ENCODE data around the gene LRRC59.
"Not testable (repeated sequence)": the region's sequence is repeated elsewhere in the genome, so short reads cannot be mapped to it uniquely, and the experiment has no call there.

LRRC59 gene

GRCh38 chr17:50345432-50346312 is 51.7 kb downstream of the LRRC59 start, which contains the start of gene XYLT2:
TSS of gene XYLT2 (plus strand) at chr17:50346126. CDS start at chr17:50346141, 15 bp downstream.
- peak; percentile 90 for DNase-seq

DNA sequence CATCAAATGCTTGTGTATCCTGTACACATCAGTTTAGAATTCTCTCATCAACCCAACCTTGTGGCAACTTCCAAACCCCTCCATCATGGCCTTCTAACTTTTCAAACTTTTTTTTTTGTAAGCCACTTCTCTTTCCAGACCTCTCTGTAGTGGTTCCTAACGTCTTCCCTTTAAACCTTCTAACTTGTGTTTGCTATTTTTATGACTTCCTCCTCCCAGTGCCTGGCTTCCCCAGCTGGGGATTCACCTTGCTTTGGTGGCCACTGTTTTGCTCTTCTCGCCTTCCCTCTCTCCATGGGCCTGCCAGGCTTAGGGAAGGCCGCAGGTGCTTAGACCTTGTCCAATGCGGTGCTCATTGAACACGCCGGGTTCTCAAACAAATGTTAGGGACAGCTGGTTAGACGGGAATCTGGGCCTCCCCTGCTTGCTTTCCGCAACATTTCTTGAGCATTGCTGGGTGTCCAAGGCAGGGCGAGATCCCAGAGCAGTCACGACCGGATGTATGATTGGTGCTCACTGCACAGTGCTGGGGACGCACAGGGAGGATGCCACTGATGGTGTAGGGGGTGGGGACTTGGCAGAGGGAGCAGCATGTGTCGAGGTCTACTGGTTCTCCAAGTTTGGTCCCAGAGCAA is 52.5 kb downstream of the LRRC59 start:
- no peak for DNase-seq

DNA sequence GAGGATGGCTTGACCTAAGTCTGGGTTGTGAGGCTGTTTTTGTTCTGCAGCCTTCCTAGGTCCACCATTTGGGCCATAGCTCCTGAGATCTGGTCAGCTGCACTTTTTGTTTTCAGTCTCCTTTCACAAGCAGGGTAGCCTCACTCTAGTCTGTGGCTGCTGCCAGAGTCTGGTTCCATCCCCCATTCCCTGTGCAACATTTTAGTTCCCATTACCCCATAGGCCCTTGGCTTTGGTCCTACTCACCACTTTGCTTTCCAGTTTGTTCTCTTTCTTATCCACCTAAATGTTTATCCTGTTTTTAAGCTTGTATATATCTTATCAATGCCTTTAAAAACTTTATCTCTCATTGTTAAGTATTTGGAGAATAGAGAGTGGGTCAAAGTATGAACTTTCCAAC is 57.9 kb downstream of the LRRC59 start:
- DNase-seq, result no peak

DNA sequence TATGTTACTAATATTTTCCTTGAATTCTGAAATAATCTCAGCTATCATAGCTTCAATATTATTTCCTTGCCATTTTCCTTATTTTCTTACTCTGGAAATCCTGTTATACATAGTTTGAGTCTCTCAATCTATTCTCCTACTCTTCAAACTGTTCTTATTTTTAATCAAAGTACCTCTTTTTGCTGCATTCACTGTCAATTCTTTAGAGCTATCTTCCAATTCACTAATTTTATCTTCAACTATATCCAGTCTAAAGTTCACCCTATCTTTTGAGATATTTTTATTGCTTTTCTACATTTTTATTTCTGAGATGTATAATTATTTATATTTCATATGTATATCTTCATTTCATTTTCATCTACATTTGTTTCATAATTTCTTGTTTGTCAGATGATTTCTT is 58.7 kb downstream of the LRRC59 start:
- DNase-seq, result no peak

DNA sequence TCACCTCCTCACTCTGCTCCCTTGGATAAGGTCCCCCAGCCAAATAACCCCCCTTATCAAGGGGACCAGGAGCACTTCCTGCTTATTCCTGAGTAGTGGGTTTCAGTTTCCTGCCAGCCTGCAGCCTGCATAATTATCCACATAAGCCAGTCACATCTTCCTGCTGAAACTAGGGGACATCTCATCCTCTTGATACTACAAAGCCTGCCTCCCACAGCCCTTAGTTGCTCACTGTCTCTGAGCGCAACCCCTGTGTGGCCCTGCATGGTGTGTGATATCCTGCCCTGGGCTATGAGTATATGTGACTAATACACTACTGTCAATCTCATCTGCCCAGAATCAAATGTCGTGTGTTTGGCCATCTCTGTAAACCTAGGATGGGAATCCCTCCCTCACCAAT is 59.4 kb downstream of the LRRC59 start:
- DNase-seq, result no peak

DNA sequence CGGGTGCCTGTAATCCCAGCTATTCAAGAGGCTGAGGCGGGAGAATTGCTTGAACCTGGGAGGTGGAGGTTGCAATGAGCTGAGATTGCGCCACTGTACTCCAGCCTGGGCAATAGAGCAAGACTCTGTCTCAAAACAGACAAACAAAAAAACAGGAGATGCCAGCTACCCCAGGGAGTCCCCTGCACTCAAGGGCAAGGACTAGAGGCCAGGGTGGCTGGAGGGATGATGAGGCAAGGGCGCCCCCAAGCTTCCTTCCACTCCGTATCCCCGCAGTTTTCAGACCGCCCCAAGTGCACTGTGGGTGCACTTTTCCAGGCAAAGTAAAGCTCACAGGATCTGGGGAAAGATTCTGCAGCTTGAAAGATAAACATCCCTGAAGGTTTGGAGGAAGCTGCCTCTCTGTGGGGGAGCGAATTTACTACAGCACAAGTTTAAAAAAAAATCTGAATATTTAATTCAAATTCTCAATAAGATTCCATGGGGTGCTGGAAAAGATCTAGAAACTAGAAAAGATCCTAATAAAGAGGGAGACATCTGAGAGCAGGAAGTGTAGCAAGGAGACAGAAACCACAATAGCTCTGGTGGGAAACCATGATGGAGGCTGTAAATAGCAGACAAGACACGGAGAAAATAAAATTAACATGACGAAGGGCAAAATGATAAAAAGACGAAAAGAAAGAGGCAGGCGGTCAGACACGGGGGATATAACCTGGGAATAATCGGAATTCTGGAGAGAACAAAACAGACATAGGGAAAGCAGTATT is 63.8 kb downstream of the LRRC59 start:
- DNase-seq, result not testable (repeated sequence)

DNA sequence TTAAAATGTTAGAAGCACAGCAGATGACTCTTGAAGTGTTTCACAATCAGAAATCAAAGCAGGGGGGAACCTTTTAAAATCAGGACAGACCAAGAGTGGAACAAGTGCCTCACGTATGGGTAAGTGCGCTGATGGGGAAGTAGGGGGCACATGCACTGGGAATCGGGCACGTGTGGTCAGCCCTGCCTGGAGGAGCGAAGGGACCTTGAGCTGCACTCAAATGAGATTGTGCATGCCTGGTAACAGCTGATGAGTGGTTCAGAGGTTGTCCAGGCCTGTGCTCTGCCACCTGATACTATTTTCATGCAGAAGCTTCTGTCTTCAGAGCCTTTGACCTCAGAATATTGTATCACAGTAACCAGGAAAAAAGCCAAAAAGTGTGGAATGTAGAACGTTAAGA is 65.1 kb downstream of the LRRC59 start:
- DNase-seq, result no peak

Measured in CD4-positive, alpha-beta T cell treated with Interferon gamma for 1 hour (primary cell).